Left lung (tissue), 10 donors: ENCODE data around the gene RBM33. TPM values are rescaled to one million over a fixed set of nuclear protein-coding genes. Genes with fewer than 3 reads are reported as not detected.

Source experiments
- ATAC-seq: fragments of 200-7000 bp; cut with Tn5 transposase; one replicate; pipeline ENCODE4 v1.9.1; 2020; ENCODE audit warnings: moderate library complexity
- DNase-seq, 4 donors: peaks; one replicate each; pipeline ENCODE4 v3.0.0-alpha.2; 2013 to 2020
- H3K27ac ChIP-seq, 2 donors: fragments of 200-600 bp; sonication (generic) in 1 of 2; one replicate each; pipeline versions ENCODE4 v1.5.0 to v1.8.0; 2020 to 2021
- H3K27me3 ChIP-seq, 2 donors: fragments of 200-600 bp; sonication (generic) in 1 of 2; one replicate each; pipeline versions ENCODE4 v1.5.0 to v1.8.0; 2020 to 2021
- H3K36me3 ChIP-seq, 2 donors: fragments of 200-600 bp; sonication (generic) in 1 of 2; one replicate each; pipeline versions ENCODE4 v1.5.0 to v1.8.0; 2020 to 2021
- H3K4me1 ChIP-seq, 2 donors: fragments of 200-600 bp; one replicate each; pipeline ENCODE4 v1.8.0; 2021
- H3K4me3 ChIP-seq, 2 donors: fragments of 200-600 bp; sonication (generic) in 1 of 2; one replicate each; pipeline versions ENCODE4 v1.5.0 to v1.8.0; 2020 to 2021; ENCODE audit warnings: mild to moderate bottlenecking in 1 of 2
- H3K9me3 ChIP-seq, 2 donors: fragments of 200-600 bp; sonication (generic) in 1 of 2; one replicate each; pipeline versions ENCODE4 v1.5.0 to v1.8.0; 2020 to 2021
- intact Hi-C, 2 donors: fragments of 100-400 bp; cut with DNase I; formaldehyde crosslinking; loops; one replicate each; pipeline versions ENCODE4 v1.11.2 to v1.14.2; 2022
- polyA plus RNA-seq, 6 donors: library from polyadenylated mRNA; unstranded; fragments of 120-200 nt; gene quantifications; one replicate each; pipeline ENCODE4 v1.2.1, GENCODE V29; 2013; ENCODE audit not compliant: insufficient read length in 6 of 6
- total RNA-seq, 2 donors: library from RNA; stranded (reverse); fragmentation: NEBNext Ultra II Directional; extraction: Animal tissue kit (Norgen Biotek cat#: 25700); gene quantifications; one replicate each; pipeline ENCODE4 v1.2.1, GENCODE V29; 2021
- TF ChIP-seq, protein P1 (sequence below), 2 donors: fragments of 200-600 bp; sonication (generic) in 1 of 2; IDR thresholded peaks; one replicate each; pipeline versions ENCODE4 v1.5.0 to v1.8.0; 2021; ENCODE audit warnings: antibody characterized with exemption in 2 of 2
- donor health status: DM: no; HTN: yes; CAD: no.
- donor health status: DM: no; HTN: no; CAD: no.

Gene RBM33
- total and polyA plus RNA-seq, 8 donors = 35.2 to 56.4 (median 45.0) TPM

DNA sequence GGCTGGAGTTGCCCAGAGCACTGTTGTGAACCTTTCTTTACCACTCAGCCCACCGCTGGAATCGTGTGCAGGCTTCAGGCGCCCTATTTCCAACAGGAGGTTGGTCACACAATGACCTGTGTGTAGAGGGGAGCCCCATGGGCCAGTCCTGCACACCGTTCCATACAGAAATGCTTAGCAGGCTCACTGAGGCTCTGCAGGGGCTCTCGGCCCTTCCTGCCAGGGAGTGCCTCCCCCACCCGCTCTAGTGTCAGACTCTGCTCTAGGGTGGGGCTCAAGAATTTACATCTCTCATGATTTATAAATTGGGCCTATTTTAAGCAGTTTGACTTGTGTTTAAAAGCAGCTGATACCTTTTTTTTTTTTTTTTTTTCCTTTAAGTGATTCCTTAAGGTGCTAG is 125.8 kb downstream of the RBM33 start:
- H3K4me3 ChIP-seq = no peak overlapping the region
- H3K27me3 ChIP-seq = no peaks in the 10 kb centered on the region
- peaks cover 0 to 97% of the 10 kb centered on the region in 2 donors for H3K36me3 ChIP-seq
- intact Hi-C loops = no loop called here
- DNase-seq (no peak), ATAC-seq (no peak)
- no peak overlapping the region for H3K27ac ChIP-seq
- no peaks in the 10 kb centered on the region for H3K9me3 ChIP-seq
- TF ChIP-seq, protein P1, sequence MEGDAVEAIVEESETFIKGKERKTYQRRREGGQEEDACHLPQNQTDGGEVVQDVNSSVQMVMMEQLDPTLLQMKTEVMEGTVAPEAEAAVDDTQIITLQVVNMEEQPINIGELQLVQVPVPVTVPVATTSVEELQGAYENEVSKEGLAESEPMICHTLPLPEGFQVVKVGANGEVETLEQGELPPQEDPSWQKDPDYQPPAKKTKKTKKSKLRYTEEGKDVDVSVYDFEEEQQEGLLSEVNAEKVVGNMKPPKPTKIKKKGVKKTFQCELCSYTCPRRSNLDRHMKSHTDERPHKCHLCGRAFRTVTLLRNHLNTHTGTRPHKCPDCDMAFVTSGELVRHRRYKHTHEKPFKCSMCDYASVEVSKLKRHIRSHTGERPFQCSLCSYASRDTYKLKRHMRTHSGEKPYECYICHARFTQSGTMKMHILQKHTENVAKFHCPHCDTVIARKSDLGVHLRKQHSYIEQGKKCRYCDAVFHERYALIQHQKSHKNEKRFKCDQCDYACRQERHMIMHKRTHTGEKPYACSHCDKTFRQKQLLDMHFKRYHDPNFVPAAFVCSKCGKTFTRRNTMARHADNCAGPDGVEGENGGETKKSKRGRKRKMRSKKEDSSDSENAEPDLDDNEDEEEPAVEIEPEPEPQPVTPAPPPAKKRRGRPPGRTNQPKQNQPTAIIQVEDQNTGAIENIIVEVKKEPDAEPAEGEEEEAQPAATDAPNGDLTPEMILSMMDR (IDR thresholded peaks at IDR 0.05) = no peak
- peaks cover 0 to 3% of the 10 kb centered on the region in 2 donors for H3K4me1 ChIP-seq

DNA sequence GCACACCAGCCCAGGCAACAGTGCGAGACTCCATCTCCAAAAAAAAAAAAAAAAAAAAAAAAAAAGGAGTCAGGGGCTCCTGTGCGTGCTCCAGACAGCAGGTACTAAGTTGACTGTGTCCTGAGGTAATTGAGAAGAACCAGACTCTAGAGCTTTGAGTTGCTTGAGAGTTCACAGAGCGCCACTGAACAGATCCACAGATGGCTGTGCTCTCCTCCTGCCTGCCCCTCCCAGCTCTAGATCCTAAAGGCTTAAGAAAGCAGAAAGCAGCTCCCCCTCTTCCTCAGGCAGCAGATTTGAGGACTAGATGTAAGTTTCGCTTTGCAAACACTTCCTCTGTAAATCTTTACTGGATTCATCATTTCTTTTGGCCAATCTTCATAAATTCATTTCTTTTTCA is 129.1 kb downstream of the RBM33 start:
- DNase-seq (no peak), ATAC-seq (no peak)
- Histone ChIP-seq H3K27me3 (no peaks in the 10 kb centered on the region), H3K4me1 (no peaks in the 10 kb centered on the region), H3K4me3 (no peak overlapping the region), H3K27ac (no peak overlapping the region), H3K36me3 (peaks cover 0 to 100% of the 10 kb centered on the region in 2 donors), H3K9me3 (no peaks in the 10 kb centered on the region)
- TF ChIP-seq, protein P1 (IDR thresholded peaks at IDR 0.05) = no peak
- intact Hi-C loops = no loop called here

DNA sequence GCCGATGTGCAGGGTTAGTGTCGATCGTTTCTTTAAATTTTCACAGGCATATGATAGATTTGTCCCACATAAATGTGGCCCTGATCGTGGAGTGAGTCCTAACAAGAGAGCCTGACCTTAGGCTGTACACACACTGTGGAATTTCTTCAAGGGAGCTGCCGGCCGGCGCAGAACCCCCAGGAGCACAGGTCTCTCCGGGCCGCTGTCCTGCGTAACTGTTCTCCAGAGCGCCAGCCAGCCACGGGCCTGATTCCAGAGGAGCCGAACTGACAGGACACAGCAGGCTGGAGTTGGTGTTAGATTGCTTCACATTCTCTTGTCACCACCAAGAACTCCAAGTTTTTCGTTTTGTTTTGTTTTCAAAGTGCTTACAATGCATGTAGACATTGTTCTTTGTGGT is 130.5 kb downstream of the RBM33 start:
- no peak for DNase-seq
- TF ChIP-seq, protein P1 (IDR thresholded peaks at IDR 0.05) = no peak
- Histone ChIP-seq H3K36me3 (peaks cover 0 to 97% of the 10 kb centered on the region in 2 donors), H3K4me3 (no peak overlapping the region), H3K4me1 (no peaks in the 10 kb centered on the region), H3K9me3 (no peaks in the 10 kb centered on the region), H3K27ac (no peak overlapping the region), H3K27me3 (no peaks in the 10 kb centered on the region)
- intact Hi-C loops = no loop called here
- peak; percentile 26 for ATAC-seq

DNA sequence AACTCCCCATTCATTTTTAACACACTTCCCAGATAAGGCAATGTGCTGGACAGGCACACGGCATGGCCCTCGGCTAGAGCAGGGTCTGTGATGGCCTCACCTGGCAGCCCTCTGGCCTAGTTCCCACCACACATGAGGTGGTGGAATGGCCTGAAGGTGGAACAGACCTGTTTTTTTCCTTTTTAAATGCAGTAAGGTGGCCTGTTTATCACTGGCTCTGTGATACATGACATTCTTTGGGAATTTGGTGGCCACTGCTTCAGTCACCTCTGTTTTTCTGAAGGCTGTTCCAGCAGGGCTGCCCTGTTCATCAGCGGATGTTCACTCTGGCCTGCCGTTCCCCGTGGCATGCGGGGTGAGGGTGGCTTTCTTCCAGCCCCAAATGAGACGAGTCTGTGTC is 131.2 kb downstream of the RBM33 start:
- Histone ChIP-seq H3K27me3 (no peaks in the 10 kb centered on the region), H3K4me3 (no peak overlapping the region), H3K27ac (no peak overlapping the region), H3K36me3 (peaks cover 0 to 97% of the 10 kb centered on the region in 2 donors), H3K4me1 (no peaks in the 10 kb centered on the region), H3K9me3 (no peaks in the 10 kb centered on the region)
- DNase-seq (no peak), ATAC-seq (no peak)
- TF ChIP-seq, protein P1 (IDR thresholded peaks at IDR 0.05) = no peak
- intact Hi-C loops = no loop called here

DNA sequence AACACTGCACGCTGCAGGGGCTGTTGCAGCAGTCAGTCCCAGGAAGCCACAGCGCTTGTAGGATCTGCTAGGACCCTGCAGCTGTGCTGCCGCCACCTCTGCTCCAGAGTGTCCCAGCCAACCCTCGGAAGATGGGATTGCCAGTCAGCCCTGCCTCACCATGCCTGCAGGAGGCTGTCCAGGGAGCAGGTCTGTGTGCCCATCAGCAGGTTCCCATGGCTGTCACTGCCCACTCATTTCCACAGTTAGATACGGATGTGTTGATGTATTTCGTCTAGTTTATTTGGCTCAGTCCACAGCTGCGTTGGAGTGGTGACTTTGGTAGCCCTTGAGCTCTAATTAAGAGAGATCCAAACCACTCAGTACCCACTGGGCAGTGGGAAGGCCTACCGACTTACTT is 132.1 kb downstream of the RBM33 start:
- Histone ChIP-seq H3K4me3 (no peak overlapping the region), H3K27ac (no peak overlapping the region), H3K27me3 (no peaks in the 10 kb centered on the region), H3K4me1 (no peaks in the 10 kb centered on the region), H3K36me3 (peaks cover 0 to 97% of the 10 kb centered on the region in 2 donors), H3K9me3 (no peaks in the 10 kb centered on the region)
- TF ChIP-seq, protein P1 (IDR thresholded peaks at IDR 0.05) = no peak
- DNase-seq (no peak), ATAC-seq (no peak)
- intact Hi-C loops = no loop called here
